Fibroblast of skin of back (primary cell): ENCODE measurements around the gene ATXN10.

Experiments
- DNase-seq: peaks from one replicate; pipeline ENCODE4 v3.0.0-alpha.2; 2013

ATXN10 gene

GRCh38 chr22:45880091-45880715 is 208.6 kb downstream of the ATXN10 start:
- DNase-seq: no peak

DNA sequence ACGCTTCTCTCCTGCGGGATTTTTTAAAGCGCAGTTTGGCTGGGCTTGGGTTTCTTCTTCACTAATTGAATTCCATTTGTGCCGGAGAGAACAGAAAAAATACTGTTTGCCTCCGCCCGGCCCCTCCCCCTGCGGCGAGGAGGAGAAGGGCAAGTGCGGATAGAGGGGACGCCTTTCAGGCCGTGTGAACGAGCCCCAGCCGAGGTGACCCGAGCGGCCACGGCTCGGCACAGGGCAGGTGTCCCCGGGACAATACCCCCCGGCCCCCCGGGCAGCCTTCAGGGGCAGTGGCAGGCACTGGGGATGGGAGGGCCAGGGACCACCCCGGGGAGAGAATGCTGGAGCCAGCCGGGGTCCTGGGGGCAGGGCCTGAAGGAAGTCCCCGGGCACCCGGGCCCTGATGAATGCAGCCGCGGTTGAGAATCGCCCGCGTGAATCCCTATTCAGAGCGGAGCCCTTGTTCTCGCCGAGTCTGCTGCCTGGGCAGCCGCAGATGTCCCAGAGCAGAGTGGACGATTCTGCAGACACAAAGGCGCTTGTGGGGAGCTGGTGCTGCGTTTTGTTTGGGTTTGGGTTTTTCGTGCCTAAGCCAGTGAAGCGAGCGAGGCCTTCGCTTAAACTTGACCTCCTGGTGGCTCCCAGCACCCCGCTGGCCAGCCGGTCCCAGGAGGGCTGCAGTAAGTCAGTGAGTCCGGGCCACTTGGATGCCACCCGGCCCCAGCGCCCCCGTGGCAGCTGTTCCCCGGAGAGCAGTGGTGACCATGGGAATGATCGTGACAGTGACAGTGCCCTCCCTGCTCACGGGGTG is 209.3 kb downstream of the ATXN10 start:
- DNase-seq: no peak

- no peak for DNase-seq
These were observed 209.9 kb downstream of the ATXN10 start for GRCh38 chr22:45881524-45881875.

DNA sequence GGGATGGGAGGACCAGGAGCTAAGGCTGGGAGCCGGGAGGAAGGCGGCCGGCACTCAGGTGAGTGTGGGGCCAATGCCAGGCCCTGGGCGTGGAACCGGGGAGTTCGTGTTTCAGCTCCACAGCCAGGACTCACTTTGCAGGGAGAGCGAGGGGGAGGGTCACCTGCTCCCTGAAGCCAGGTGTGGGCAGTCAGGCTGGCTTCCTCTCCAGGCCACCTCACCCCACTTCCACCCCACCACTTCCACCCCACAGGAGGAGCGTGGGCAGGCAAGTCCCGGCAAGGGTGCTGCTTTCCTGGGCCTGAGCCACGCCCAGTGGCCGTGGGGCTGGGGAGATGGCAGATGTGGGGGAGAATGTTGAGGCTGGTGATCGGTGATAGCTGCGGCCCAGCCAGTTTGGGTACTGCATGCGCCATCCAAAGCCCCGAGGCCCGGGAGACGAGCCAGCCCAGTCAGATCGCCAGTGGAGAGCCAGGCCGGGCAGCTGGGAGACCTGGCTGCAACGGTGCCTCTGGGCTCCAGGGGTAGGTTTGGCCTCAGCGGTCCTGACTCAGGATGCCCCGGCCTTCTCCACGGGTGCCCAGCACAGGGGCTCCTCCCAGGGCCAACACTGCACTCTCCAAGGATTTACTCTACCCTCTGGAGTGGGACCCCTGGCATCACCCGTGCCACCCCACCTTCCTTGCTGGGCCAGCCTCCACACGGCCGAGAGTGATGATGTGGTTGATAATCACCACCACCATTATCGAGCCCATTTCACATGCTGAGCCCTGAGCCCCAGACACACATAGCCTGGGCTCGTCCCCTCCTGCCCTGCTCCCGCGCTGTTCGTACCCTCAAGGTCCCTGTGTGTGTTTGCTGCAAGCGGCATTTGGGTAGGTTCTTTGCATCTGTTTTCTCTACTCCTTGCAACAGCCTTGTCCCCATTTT is 211.5 kb downstream of the ATXN10 start:
- no peak for DNase-seq

GRCh38 chr22:45883811-45884170 is 212.2 kb downstream of the ATXN10 start:
- DNase-seq: no peak

GRCh38 chr22:45884201-45885062 is 212.8 kb downstream of the ATXN10 start:
- no peak for DNase-seq

GRCh38 chr22:45885171-45885840 is 213.7 kb downstream of the ATXN10 start:
- no peak for DNase-seq

DNA sequence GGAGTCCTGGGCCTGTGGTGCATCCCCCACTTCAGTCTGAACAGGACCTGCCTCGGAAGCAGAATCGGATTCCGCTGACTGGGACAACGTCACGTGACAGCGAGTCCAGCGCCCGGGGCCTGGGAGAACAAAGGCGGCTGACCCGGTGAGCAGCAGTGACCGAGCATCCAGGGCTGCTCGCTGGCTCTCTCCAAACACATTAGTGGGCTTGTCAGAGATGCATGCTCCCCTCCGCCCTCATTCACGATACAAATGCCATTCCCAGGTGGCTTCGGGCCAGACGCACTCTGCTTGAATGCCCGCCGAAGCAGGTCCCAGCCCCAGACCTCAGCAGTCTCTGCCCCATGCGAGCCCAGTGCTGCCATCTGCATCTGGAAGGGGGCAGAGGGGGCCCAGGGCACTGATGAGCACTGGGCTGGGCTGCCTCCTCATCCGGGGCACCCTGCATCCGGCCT is 214.3 kb downstream of the ATXN10 start:
- no peak for DNase-seq

DNA sequence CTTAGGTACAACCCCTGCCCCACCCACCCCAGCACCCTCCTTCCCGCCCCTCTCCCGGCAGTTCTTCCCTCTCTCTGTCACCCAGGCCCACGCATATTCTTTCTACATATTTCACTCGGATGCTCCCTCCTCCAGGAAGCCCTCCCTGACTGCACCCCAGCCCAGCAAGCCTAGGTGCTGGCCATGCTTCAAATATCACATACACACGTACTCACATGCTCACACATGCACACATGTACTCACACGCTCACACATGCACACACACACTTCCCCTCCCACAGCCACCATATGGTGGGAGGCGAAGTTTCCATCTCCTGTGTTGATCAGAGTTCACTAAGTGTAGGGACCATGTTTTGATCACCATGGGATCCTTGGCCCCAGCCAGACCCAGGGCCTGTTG is 214.9 kb downstream of the ATXN10 start:
- no peak for DNase-seq

DNA sequence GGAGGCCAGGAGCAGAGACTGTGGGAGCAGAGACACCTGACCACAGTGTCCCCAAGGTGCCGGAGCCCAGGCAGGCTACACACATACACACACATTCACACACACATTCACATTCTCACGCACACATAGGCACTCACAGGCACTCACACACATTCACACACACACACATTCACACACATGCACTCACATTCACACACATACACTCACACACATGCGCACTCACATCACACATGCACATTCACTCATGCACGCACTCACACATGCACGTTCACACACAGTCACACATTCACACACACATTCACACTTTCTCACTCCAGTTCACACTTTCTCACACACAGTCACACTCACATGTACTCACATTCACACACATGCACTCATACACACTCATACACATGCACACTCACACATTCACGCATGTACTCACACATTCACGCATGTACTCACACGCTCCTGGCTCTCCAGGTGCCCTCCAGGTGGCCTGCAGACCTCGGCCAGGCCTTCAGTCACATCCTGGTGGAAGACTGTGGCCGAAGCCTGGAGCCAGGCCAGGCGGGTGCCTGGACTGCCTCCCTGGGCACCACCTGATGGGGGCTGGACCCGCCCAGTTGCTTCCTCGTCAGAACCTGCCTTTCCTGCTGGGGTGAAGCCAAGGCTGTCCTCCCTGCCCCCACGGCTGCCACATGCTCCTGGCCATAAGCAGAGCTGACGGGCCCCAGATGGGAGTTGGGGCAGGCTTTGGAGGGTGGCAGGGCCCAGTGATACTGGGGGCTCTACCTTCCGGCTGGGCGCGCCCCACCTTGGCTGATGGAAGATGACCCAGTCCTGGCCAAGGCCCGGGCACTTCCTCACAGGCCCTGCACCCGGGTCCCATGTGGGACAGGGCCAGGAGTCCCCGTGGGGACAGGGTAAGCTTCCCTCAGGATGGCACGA is 215.8 kb downstream of the ATXN10 start:
- no peak for DNase-seq

GRCh38 chr22:45888221-45889092 is 216.8 kb downstream of the ATXN10 start:
- DNase-seq: no peak

DNA sequence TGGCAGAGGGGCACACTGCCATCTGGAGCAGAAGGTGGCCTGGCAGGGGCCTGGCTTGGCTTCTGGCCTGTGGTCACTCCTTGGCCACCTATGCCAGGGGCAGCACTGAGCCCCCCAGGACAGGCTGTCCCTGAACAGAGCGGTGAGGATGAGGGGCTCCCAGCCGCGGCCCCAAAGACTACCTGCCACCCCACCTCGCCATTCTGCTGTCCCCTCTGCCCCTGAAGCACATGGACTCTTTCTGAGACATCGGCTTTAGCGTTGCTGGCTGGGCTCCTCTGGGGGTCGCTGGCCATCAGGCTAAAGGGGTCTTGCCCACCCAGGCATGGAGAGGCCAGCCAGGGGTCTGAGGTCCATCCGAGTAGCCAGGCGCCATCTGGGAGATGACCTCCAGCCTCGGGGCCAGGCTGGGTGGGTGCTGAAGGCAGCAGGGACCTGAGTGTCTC is 217.5 kb downstream of the ATXN10 start:
- no peak for DNase-seq

DNA sequence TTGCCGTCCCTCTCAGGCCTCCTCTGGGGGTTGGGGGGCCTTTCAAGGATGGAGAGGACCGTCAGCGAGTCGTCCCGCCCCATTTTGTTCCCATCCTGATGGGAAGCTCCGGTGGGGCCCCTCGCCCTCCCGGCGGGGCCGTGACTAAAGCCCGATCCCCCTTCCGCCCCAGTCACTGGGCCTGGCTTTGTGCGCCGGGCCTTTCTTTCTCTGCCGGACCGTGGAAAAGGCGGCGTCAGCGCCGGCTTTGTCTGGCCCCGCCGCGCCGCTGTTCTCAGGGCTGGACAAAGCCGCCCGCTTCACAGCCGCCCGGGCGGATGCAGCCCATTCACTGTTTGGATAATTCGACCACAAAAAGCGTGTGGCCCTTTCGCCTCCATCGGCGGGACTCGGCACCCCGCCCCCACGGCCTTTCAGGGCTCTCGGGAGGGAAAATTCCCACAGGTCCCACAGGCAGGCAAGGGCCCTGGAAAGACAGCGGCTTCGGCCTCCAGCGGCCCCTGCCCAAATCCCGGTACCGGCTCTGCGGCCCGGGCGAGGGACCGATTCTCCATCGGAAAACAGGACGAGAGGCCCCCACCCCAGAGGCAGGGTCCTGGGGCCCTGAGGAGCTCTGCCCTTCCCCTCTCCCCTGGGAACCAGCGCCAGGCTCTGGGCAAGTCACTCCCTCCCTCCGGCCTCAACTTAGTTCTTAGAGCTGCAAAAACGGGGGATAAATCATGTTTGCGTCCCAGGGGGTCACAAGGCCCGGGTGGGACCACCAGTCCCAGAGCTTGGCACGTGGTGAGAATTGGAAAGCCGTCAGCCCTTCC is 218.1 kb downstream of the ATXN10 start:
- peak; percentile 28 for DNase-seq

- DNase-seq: no peak
These were observed 218.7 kb downstream of the ATXN10 start for GRCh38 chr22:45890351-45890635.

DNA sequence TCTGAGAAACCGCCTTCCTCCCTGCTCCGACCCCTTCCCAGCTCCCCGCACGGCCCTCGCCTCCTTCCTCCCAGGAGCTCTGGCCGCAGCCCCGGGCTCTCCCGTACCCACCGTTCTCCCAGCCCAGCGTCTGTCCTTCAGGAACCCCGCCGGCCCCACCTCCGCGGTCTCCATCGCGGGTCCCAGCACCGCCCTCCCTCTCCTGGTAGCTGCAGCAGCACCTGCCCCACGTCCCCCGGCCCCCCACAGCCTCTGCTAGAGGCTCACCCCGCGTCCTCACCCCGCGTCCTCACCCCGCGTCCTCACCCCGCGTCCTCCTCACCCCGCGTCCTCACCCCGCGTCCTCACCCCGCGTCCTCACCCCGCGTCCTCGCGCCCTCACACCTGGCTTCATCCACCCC is 219.4 kb downstream of the ATXN10 start:
- DNase-seq: no peak

DNA sequence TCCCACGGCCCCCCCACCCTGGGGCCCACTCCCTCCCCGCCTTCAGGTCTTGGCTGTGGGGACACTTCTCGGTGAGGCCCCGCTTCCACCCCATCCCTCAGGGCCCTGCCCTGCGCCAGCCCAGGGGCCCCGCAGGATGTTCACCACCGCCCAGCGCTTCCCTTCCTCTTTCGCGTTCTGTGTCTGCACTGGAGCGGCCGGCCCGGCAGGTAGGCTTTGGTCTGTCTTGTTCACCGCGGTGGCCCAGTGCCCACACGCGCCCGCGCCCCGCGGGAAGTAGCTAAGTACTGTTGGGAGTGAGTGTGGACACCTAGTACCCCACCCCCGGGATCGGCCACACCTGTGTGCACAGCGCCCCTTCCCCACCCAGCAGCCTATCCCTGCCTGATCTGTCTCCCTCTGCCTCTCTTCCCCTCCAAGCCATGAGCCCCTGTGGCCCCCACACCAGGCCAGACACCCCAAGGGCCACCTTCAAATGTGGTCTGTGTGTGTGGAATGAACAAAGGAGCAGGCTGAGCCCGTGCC is 219.9 kb downstream of the ATXN10 start:
- no peak for DNase-seq

- DNase-seq: no peak
These were observed 220.5 kb downstream of the ATXN10 start for GRCh38 chr22:45891996-45892621.
